Type B pancreatic cell (in vitro differentiated cells): ENCODE data around the gene SPEF1. TPM values are rescaled to one million over a fixed set of nuclear protein-coding genes. Genes with fewer than 3 reads are reported as not detected.

Experiments
- DNase-seq: peaks from one replicate; pipeline ENCODE4 v3.0.0; 2021; ENCODE audit warnings: mixed read lengths; ENCODE audit not compliant: unreplicated experiment; ENCODE audit errors: extremely low spot score
- H3K27ac Mint-ChIP-seq: 2 replicates; pipeline ENCODE4 v1.8.0; 2021; ENCODE audit warnings: mild to moderate bottlenecking, mixed read lengths
- H3K27me3 Mint-ChIP-seq: 2 replicates; pipeline ENCODE4 v1.8.0; 2021; ENCODE audit warnings: mixed read lengths
- H3K36me3 Mint-ChIP-seq: 2 replicates; pipeline ENCODE4 v1.8.0; 2021; ENCODE audit warnings: mixed read lengths
- H3K4me1 Mint-ChIP-seq: one replicate; pipeline ENCODE4 v1.8.0; 2021; ENCODE audit warnings: mixed read lengths; ENCODE audit not compliant: unreplicated experiment
- H3K4me3 Mint-ChIP-seq: 2 replicates; pipeline ENCODE4 v1.8.0; 2021; ENCODE audit warnings: mild to moderate bottlenecking, mixed read lengths
- H3K9me3 Mint-ChIP-seq: 2 replicates; pipeline ENCODE4 v1.8.0; 2021; ENCODE audit warnings: mixed read lengths
- total RNA-seq: library from RNA; stranded (reverse); gene quantifications from 2 replicates; pipeline ENCODE4 v1.2.1, GENCODE V29; 2021; ENCODE audit warnings: low replicate concordance
- TF ChIP-seq, protein P1 (sequence below): fragments of 200-600 bp; sonication (generic); conservative IDR thresholded peaks from 2 replicates; pipeline ENCODE4 v1.5.0; 2021; ENCODE audit warnings: antibody characterized with exemption, mild to moderate bottlenecking

Gene SPEF1
- total RNA-seq, 1 donor from 2014 or later: 3.0 TPM

DNA sequence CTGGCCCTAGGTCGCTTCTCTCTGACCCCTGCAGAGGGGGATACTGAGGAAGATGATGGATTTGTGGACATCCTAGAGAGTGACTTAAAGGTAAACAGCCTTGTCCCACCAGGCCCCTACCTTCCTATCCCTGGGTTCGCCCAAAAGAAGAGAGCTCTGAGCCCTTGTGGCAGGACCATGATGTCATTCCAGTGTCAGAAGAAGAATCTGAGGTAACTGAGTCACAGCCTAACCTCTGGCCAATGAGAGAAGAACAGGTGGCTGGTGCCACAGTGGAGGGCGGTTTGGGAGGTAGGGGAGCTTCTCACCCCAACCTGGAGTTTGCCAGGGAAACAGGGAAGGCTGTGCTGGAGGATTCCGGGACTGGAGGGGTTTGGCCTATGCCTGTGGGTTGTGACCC lies 20.1 kb upstream of the SPEF1 start:
- H3K9me3 Mint-ChIP-seq: no peaks in the 10 kb centered on the region
- H3K4me1 Mint-ChIP-seq: peaks cover 38% of the 10 kb centered on the region
- no peaks in the 10 kb centered on the region for H3K27me3 Mint-ChIP-seq
- H3K36me3 Mint-ChIP-seq: peaks cover 24% of the 10 kb centered on the region
- TF ChIP-seq, protein P1, sequence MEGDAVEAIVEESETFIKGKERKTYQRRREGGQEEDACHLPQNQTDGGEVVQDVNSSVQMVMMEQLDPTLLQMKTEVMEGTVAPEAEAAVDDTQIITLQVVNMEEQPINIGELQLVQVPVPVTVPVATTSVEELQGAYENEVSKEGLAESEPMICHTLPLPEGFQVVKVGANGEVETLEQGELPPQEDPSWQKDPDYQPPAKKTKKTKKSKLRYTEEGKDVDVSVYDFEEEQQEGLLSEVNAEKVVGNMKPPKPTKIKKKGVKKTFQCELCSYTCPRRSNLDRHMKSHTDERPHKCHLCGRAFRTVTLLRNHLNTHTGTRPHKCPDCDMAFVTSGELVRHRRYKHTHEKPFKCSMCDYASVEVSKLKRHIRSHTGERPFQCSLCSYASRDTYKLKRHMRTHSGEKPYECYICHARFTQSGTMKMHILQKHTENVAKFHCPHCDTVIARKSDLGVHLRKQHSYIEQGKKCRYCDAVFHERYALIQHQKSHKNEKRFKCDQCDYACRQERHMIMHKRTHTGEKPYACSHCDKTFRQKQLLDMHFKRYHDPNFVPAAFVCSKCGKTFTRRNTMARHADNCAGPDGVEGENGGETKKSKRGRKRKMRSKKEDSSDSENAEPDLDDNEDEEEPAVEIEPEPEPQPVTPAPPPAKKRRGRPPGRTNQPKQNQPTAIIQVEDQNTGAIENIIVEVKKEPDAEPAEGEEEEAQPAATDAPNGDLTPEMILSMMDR: no peak
- no peak overlapping the region for H3K27ac Mint-ChIP-seq
- H3K4me3 Mint-ChIP-seq: no peak overlapping the region
- DNase-seq: no peak

DNA sequence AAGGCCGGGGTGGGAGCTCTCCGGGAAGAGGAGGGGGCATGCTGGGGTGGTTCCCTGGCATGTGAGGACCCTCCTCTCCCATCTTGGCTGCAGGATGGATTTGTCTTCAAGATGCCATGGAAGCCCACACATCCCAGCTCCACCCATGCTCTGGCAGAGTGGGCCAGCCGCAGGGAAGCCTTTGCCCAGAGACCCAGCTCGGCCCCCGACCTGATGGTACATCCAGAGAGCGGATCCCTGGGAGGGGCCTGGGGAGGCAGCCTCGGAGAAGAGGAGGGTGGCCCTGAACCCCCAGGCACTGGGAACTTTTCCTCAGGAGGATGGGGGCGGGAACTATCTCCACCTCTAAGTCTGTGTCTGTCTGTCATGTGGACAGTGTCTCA lies 19.6 kb upstream of the SPEF1 start:
- H3K27me3 Mint-ChIP-seq: no peaks in the 10 kb centered on the region
- H3K4me1 Mint-ChIP-seq: peaks cover 38% of the 10 kb centered on the region
- DNase-seq: no peak
- TF ChIP-seq, protein P1: no peak
- no peak overlapping the region for H3K27ac Mint-ChIP-seq
- H3K9me3 Mint-ChIP-seq: no peaks in the 10 kb centered on the region
- no peak overlapping the region for H3K4me3 Mint-ChIP-seq
- peaks cover 24% of the 10 kb centered on the region for H3K36me3 Mint-ChIP-seq

DNA sequence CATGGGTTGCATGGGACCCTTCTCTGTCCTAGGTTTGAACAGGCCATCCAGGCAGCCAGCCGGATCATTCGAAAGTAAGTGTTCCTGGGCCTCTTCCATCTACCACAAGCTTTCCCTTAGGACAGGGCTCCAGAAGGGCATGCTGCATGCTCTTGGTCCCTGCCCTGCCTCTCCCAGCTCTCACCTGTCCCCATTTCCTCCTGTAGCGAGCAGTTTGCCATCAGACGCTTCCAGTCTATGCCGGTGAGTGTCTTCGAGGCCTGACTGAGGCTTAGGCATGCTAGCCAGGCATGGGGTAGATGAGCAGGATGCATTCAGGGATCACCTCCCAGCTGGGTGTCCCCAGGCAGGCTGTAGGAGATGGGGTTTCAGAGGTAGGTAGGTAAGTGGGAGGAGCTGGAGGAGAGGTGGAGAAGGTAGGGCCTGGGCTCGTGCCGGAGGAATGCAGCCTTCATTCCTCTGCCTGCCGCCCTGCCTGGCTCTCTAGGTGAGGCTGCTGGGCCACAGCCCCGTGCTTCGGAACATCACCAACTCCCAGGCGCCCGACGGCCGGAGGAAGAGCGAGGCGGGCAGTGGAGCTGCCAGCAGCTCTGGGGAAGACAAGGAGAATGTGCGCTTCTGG lies 19.1 kb upstream of the SPEF1 start:
- TF ChIP-seq, protein P1: no peak
- Mint-ChIP-seq H3K4me1 (peaks cover 33% of the 10 kb centered on the region), H3K4me3 (no peak overlapping the region), H3K27me3 (no peaks in the 10 kb centered on the region), H3K27ac (peak overlapping the region; percentile 77), H3K36me3 (peaks cover 21% of the 10 kb centered on the region), H3K9me3 (no peaks in the 10 kb centered on the region)
- DNase-seq: no peak

DNA sequence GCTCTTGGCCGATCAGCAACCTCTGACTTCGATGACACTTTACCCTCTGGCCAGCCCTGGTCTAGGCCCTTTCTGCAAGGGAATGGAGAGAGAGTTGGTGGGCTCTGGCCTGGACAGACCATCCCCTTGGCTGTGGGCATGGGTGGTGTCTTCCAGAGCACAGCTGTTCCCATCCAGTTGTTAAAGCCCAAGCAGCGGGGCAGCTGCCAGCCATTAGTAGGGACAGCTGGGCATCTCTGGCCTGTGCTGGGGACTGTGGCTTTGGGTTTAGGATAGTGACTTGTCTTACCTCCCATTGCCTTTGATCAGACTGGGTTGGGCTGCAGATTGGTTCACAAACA lies 17.6 kb upstream of the SPEF1 start:
- Mint-ChIP-seq H3K27ac (no peak overlapping the region), H3K4me3 (no peak overlapping the region), H3K9me3 (no peaks in the 10 kb centered on the region), H3K27me3 (no peaks in the 10 kb centered on the region), H3K4me1 (peaks cover 33% of the 10 kb centered on the region), H3K36me3 (peaks cover 12% of the 10 kb centered on the region)
- TF ChIP-seq, protein P1: no peak
- DNase-seq: no peak

DNA sequence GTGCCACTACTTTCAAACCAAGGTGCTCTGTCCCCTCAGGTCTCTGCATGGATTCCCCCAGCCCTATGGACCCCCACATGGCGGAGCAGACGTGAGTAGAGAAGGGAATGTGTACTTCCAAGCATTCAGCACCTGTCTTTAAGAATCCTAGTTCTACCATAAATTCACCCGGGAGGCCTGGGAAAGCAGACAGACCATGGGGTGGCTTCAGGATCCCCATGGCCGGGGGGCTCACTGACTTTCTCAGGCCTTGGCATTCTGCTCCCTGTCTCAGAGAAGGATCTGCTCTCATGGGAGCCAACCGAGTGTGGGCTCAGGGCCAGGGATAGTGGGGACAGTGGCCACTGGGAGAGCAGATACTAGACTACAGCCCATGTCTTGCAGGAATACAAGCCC lies 17.1 kb upstream of the SPEF1 start:
- H3K4me1 Mint-ChIP-seq: peaks cover 33% of the 10 kb centered on the region
- H3K27ac Mint-ChIP-seq: peak overlapping the region; percentile 89
- TF ChIP-seq, protein P1: no peak
- peaks cover 7% of the 10 kb centered on the region for H3K36me3 Mint-ChIP-seq
- no peaks in the 10 kb centered on the region for H3K9me3 Mint-ChIP-seq
- H3K4me3 Mint-ChIP-seq: peak overlapping the region; percentile 91
- DNase-seq: no peak
- no peaks in the 10 kb centered on the region for H3K27me3 Mint-ChIP-seq
